ENCODE measurements around the gene EPC1. TPM values are rescaled to one million over a fixed set of nuclear protein-coding genes. Genes with fewer than 3 reads are reported as not detected.
A peak's percentile ranks its signal among the peaks of the same experiment; 100 is the strongest.

EPC1 gene
- total and polyA plus RNA-seq, 11 donors, result 10.9 to 26.3 (median 16.2) TPM

DNA sequence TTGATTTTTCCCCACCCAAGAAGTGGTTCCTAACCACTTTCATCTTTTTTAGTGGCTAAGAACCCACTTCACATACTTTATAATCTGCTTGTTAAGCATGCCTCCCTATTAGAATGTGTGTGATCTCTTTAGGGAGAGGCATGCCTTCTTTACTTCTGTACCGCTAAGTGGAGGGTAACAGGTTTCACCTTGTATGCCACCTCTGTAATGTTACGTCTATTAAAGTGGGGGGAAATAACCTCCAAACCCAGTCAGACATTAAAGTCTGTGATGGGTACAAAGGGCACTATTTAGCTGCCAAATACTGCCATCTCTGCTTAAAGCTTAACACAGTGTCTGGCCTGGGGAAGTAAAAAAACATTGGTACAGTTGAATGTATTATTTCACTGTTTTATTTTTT, 51.9 kb downstream of the EPC1 start:
- intact Hi-C loops (cut with DNase I), result no loop called here
- H3K27ac ChIP-seq, result no peak overlapping the region
- ATAC-seq, result no peak
- peaks cover 0 to 36% (median 9%) of the 10 kb centered on the region in 12 donors for H3K4me1 ChIP-seq
- peaks cover 0 to 43% (median 32%) of the 10 kb centered on the region in 9 donors for H3K36me3 ChIP-seq
- no peaks in the 10 kb centered on the region for H3K27me3 ChIP-seq
- TF ChIP-seq CTCF (IDR thresholded peaks at IDR 0.05) (no peak), POLR2A (IDR thresholded peaks at IDR 0.05) (no peak)
- H3K4me3 ChIP-seq, result no peak overlapping the region
- 53 to 75% (median 66%) methylated on average over 2 of the region's 2 CpGs for WGBS, 4 donors
- no peaks in the 10 kb centered on the region for H3K9me3 ChIP-seq
- DNase-seq, result no peak

DNA sequence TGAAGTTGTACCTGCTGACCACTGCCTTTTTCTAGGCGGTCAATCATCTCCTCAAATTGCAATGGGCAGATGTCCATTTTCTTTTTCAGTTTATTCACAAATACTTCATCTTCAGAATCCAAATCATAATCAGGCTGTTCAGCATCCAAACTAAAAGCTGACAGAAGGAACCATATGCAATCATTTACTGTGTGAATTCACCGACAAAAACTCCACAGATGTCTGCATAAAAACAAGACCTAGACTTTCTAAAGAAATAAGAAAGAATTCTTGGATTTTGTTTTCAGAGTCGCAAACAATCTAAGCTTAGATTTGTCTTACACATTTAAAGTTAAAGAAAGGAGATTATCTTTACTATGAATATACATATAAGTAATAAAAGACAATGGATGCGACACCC, 53.4 kb downstream of the EPC1 start:
- 94 to 97% (median 96%) methylated on average over 4 of the region's 4 CpGs for WGBS, 4 donors
- ATAC-seq, result no peak

DNA sequence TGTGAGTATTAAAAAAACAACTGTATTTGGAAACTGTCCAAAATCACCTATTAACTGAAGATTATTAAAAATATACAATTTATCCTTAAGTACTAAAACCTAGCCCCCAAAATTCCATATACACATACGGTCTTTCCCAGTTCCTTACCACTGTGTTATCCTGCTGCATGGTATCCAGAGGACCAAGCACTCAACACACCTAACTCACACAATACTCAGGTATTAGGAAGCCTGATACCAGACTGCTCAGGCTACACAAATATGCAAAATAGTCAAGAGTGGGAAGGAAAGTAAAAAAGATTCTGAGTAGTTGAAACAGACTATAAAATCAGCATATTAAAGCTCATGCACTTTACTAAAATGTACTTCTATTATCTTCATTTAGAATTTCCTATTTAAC, 67.2 kb downstream of the EPC1 start:
- ATAC-seq (no peak), DNase-seq (no peak)
- 97 to 100% (median 99%) methylated on average over 1 of the region's 1 CpG for WGBS, 4 donors
- Histone ChIP-seq H3K36me3 (peaks cover 0 to 92% (median 75%) of the 10 kb centered on the region in 9 donors), H3K27me3 (no peaks in the 10 kb centered on the region), H3K4me3 (no peak overlapping the region), H3K4me1 (peaks cover 0 to 13% (median 0%) of the 10 kb centered on the region in 12 donors), H3K27ac (no peak overlapping the region), H3K9me3 (no peaks in the 10 kb centered on the region)
- intact Hi-C loops (cut with DNase I), result loop anchor here in 2 of 10 donors (5.0 to 10.0 kb wide), 2 partner anchors 58 to 265 kb away; no protein-coding TSS in a partner anchor
- TF ChIP-seq CTCF (IDR thresholded peaks at IDR 0.05), result no peak
- TF ChIP-seq POLR2A (IDR thresholded peaks at IDR 0.05), result no peak

More for the DNA sequence above, 53.4 kb downstream of the EPC1 start:
- Histone ChIP-seq H3K4me3 (no peak overlapping the region), H3K27me3 (no peaks in the 10 kb centered on the region), H3K27ac (no peak overlapping the region), H3K36me3 (peaks cover 0 to 57% (median 46%) of the 10 kb centered on the region in 9 donors), H3K9me3 (no peaks in the 10 kb centered on the region), H3K4me1 (peaks cover 0 to 26% (median 7%) of the 10 kb centered on the region in 12 donors)
- TF ChIP-seq CTCF (IDR thresholded peaks at IDR 0.05), result no peak
- no peak for TF ChIP-seq POLR2A (IDR thresholded peaks at IDR 0.05)
- intact Hi-C loops (cut with DNase I), result no loop called here
- DNase-seq, result no peak

- Histone ChIP-seq H3K4me3 (no peak overlapping the region), H3K9me3 (no peaks in the 10 kb centered on the region), H3K4me1 (peaks cover 0 to 17% (median 0%) of the 10 kb centered on the region in 12 donors), H3K27ac (peak overlapping the region in 1 of 12 donors; percentile 6), H3K27me3 (no peaks in the 10 kb centered on the region), H3K36me3 (peaks cover 0 to 98% (median 76%) of the 10 kb centered on the region in 9 donors)
- intact Hi-C loops (cut with DNase I), result loop anchor here in 2 of 10 donors (5.0 kb wide), 2 partner anchors 69 to 74 kb away; partner anchors contain the start of gene EPC1 (in 1 of the 2)
- no peak for DNase-seq
- TF ChIP-seq CTCF (IDR thresholded peaks at IDR 0.05) (no peak), POLR2A (IDR thresholded peaks at IDR 0.05) (no peak)
- WGBS, 4 donors, result 71 to 84% (median 79%) methylated on average over 1 of the region's 1 CpG
- ATAC-seq, result no peak
Measured at GRCh38 chr10:32273336-32273735, 73.6 kb downstream of the EPC1 start.
